Measurements from ENCODE around the gene IQCE.

- TF ChIP-seq RAD21 (conservative IDR thresholded peaks at IDR 0.05) (no peak), CTCF (IDR thresholded peaks at IDR 0.05; ENCODE audit: poor library complexity, severe bottlenecking) (no peak), EZH2 (IDR thresholded peaks at IDR 0.05; ENCODE audit: borderline replicate concordance, insufficient read depth, low read length, poor library complexity, severe bottlenecking) (no peak), TAF1 (IDR thresholded peaks at IDR 0.05; ENCODE audit: low read depth) (no peak), POLR2AphosphoS5 (IDR thresholded peaks at IDR 0.05) (no peak), SMC3 (conservative IDR thresholded peaks at IDR 0.05; ENCODE audit: poor library complexity) (no peak), EP300 (conservative IDR thresholded peaks at IDR 0.05; ENCODE audit: poor library complexity, severe bottlenecking) (no peak), REST (IDR thresholded peaks at IDR 0.05; ENCODE audit: borderline replicate concordance) (no peak)
These were observed 25.2 kb downstream of the IQCE start for GRCh38 chr7:2583798-2584580.

All from neural cell (in vitro differentiated cells).